H1 (cell line): ENCODE measurements around the gene ABHD14A. TPM values are rescaled to one million over a fixed set of nuclear protein-coding genes. Genes with fewer than 3 reads are reported as not detected.

Experiments
- CTCF ChIA-PET: fragments of 300-600 bp; sonication (Branson Sonifier 250); formaldehyde crosslinking; loops from one replicate; lab custom pipeline; 2021; ENCODE audit not compliant: partially characterized antibody; lab: Charles Lee
- POLR2A ChIA-PET: fragments of 300-600 bp; sonication (Branson Sonifier 250); formaldehyde crosslinking; loops from one replicate; lab custom pipeline; 2021; ENCODE audit warnings: inconsistent platforms; ENCODE audit not compliant: partially characterized antibody; lab: Charles Lee
- DNase-seq, 2 experiments: peaks; one replicate each; pipeline versions ENCODE4 v3.0.0 to v3.0.0-alpha.2; 2010 to 2022; ENCODE audit warnings: low spot score in 2 of 2, low read depth in 1 of 2, mixed read lengths in 1 of 2
- FAIRE-seq: peaks from 2 replicates; lab custom pipeline; 2011; peaks lifted over from hg19 to GRCh38; lab: Jason Lieb, UNC
- H2AFZ ChIP-seq: 2 replicates; pipeline ENCODE4 v1.8.1; 2012; ENCODE audit warnings: low read length, inconsistent platforms
- H2AK5ac ChIP-seq: 2 replicates; pipeline ENCODE4 v1.6.1; 2013; ENCODE audit warnings: low read depth, low read length
- H2BK120ac ChIP-seq: replicated peaks from 2 replicates; pipeline ENCODE3; 2013; ENCODE audit warnings: low read depth, low read length, inconsistent platforms
- H2BK12ac ChIP-seq: 2 replicates; pipeline ENCODE4 v1.6.1; 2013; ENCODE audit warnings: low read depth, low read length
- H2BK15ac ChIP-seq: 2 replicates; pipeline ENCODE4 v1.6.1; 2013; ENCODE audit warnings: low read length
- H2BK20ac ChIP-seq: 2 replicates; pipeline ENCODE4 v1.6.1; 2013; ENCODE audit warnings: low read length
- H2BK5ac ChIP-seq: 2 replicates; pipeline ENCODE4 v1.6.1; 2013; ENCODE audit warnings: low read depth, low read length
- H3K14ac ChIP-seq: 2 replicates; pipeline ENCODE4 v1.6.1; 2013; ENCODE audit warnings: inconsistent platforms; ENCODE audit not compliant: insufficient read length
- H3K18ac ChIP-seq: 2 replicates; pipeline ENCODE4 v1.6.1; 2013; ENCODE audit warnings: low read length; ENCODE audit errors: extremely low read depth
- H3K23ac ChIP-seq: 2 replicates; pipeline ENCODE4 v1.6.1; 2013; ENCODE audit warnings: inconsistent platforms; ENCODE audit not compliant: insufficient read length
- H3K23me2 ChIP-seq: 2 replicates; pipeline ENCODE4 v1.6.1; 2013; ENCODE audit warnings: low read depth, low read length
- H3K27ac ChIP-seq: 2 replicates; pipeline ENCODE4 v1.6.1; 2011; ENCODE audit warnings: low read depth, low read length, inconsistent platforms
- H3K27me3 ChIP-seq, 4 experiments: replicated peaks in 1 of 4; 1 replicate in 1 of 4; 2 replicates in 3 of 4; pipeline versions ENCODE4 v1.6.1 to v1.8.1; 2011 to 2013; ENCODE audit warnings: low read length in 3 of 4, mild to moderate bottlenecking in 3 of 4, inconsistent platforms in 2 of 4, mixed read lengths in 2 of 4, moderate library complexity in 1 of 4; ENCODE audit not compliant: control insufficient read depth in 3 of 4, insufficient read depth in 3 of 4; ENCODE audit errors: extremely low read depth in 1 of 4
- H3K36me3 ChIP-seq, 4 experiments: 2 replicates each; pipeline versions ENCODE4 v1.6.1 to v1.8.1; 2011 to 2013; ENCODE audit warnings: mild to moderate bottlenecking in 4 of 4, low read length in 3 of 4, moderate library complexity in 2 of 4, control low read depth in 1 of 4, inconsistent platforms in 1 of 4; ENCODE audit not compliant: insufficient read depth in 4 of 4, control insufficient read depth in 2 of 4
- H3K4ac ChIP-seq: replicated peaks from 2 replicates; pipeline ENCODE3; 2013; ENCODE audit warnings: low read length, low read depth, mixed read lengths, inconsistent platforms; ENCODE audit not compliant: insufficient read length
- H3K4me1 ChIP-seq, 4 experiments: replicated peaks in 1 of 4; 1 replicate in 1 of 4; 2 replicates in 3 of 4; pipeline versions ENCODE4 v1.6.1 to v1.8.1; 2011 to 2013; ENCODE audit warnings: low read length in 3 of 4, inconsistent platforms in 2 of 4, mixed read lengths in 1 of 4; ENCODE audit not compliant: insufficient read depth in 4 of 4, control insufficient read depth in 3 of 4
- H3K4me2 ChIP-seq, 2 experiments: 2 replicates each; pipeline versions ENCODE4 v1.6.1 to v1.8.1; 2011 to 2013; ENCODE audit warnings: low read depth in 2 of 2, low read length in 2 of 2, control low read depth in 1 of 2, inconsistent platforms in 1 of 2, mild to moderate bottlenecking in 1 of 2; ENCODE audit not compliant: insufficient read depth in 1 of 2
- H3K4me3 ChIP-seq, 4 experiments: fragments of 200-600, 300-600 bp in 1 of 4; sonication (generic), shearing (Covaris generic), sonication (Bioruptor Twin) in 1 of 4; 2 replicates each; pipeline versions ENCODE4 v1.5.1 to v1.8.1; 2011 to 2016; ENCODE audit warnings: low read length in 4 of 4, low read depth in 3 of 4, control low read depth in 2 of 4, inconsistent platforms in 2 of 4, mild to moderate bottlenecking in 2 of 4, mixed read lengths in 1 of 4, moderate library complexity in 1 of 4; ENCODE audit not compliant: insufficient read depth in 2 of 4; ENCODE audit errors: extremely low read depth in 1 of 4
- H3K56ac ChIP-seq: replicated peaks from 2 replicates; pipeline ENCODE3; 2013; ENCODE audit warnings: low read depth, mild to moderate bottlenecking, mixed read lengths, low read length, inconsistent platforms; ENCODE audit not compliant: insufficient read length
- H3K79me1 ChIP-seq: 2 replicates; pipeline ENCODE4 v1.6.1; 2013; ENCODE audit warnings: low read depth, low read length, control low read depth
- H3K79me2 ChIP-seq, 2 experiments: 2 replicates each; pipeline versions ENCODE4 v1.6.1 to v1.8.1; 2012 to 2013; ENCODE audit warnings: low read length in 2 of 2, mild to moderate bottlenecking in 2 of 2, inconsistent platforms in 1 of 2; ENCODE audit not compliant: insufficient read depth in 2 of 2, control insufficient read depth in 1 of 2
- H3K9ac ChIP-seq, 4 experiments: replicated peaks in 1 of 4; 1 replicate in 1 of 4; 2 replicates in 3 of 4; pipeline versions ENCODE4 v1.6.1 to v1.8.1; 2011 to 2013; ENCODE audit warnings: low read depth in 3 of 4, low read length in 3 of 4, control low read depth in 2 of 4, mild to moderate bottlenecking in 2 of 4, moderate library complexity in 2 of 4, inconsistent platforms in 1 of 4; ENCODE audit errors: extremely low read depth in 1 of 4
- H3K9me3 ChIP-seq, 2 experiments: 2 replicates each; pipeline versions ENCODE4 v1.6.1 to v1.8.1; 2012 to 2013; ENCODE audit warnings: mild to moderate bottlenecking in 2 of 2, moderate library complexity in 2 of 2, control low read depth in 1 of 2, inconsistent platforms in 1 of 2, low read depth in 1 of 2, low read length in 1 of 2, mixed read lengths in 1 of 2; ENCODE audit not compliant: insufficient read depth in 2 of 2
- H4K20me1 ChIP-seq, 2 experiments: replicated peaks in 1 of 2; 2 replicates each; pipeline versions ENCODE3 to v1.8.1; 2011 to 2013; ENCODE audit warnings: inconsistent platforms in 2 of 2, low read length in 2 of 2, mild to moderate bottlenecking in 1 of 2; ENCODE audit not compliant: insufficient read depth in 2 of 2, control insufficient read depth in 1 of 2
- H4K5ac ChIP-seq: 2 replicates; pipeline ENCODE4 v1.6.1; 2013; ENCODE audit warnings: low read length, low read depth, mixed read lengths, inconsistent platforms; ENCODE audit not compliant: insufficient read length
- H4K8ac ChIP-seq: 2 replicates; pipeline ENCODE4 v1.8.0; 2013; ENCODE audit warnings: mild to moderate bottlenecking, moderate library complexity, low read length, inconsistent platforms; ENCODE audit not compliant: insufficient read depth; ENCODE audit errors: extremely low read depth
- H4K91ac ChIP-seq: replicated peaks from 2 replicates; pipeline ENCODE3; 2013; ENCODE audit warnings: low read length, mixed read lengths, inconsistent platforms; ENCODE audit not compliant: insufficient read length
- CREB1 ChIP-seq: IDR thresholded peaks from 2 replicates; pipeline ENCODE4 v1.6.1; 2012; ENCODE audit warnings: inconsistent platforms
- NANOG ChIP-seq: IDR thresholded peaks from 2 replicates; pipeline ENCODE4 v1.6.1; 2011; ENCODE audit warnings: low read length, low read depth, mild to moderate bottlenecking, inconsistent platforms; ENCODE audit not compliant: insufficient read depth, poor library complexity, severe bottlenecking
- SRF ChIP-seq: IDR thresholded peaks from 2 replicates; pipeline ENCODE4 v1.6.1; 2011; ENCODE audit warnings: mild to moderate bottlenecking, low read depth, low read length, moderate library complexity
- YY1 ChIP-seq: IDR thresholded peaks from 2 replicates; pipeline ENCODE4 v1.6.1; 2011; ENCODE audit warnings: low read depth, mild to moderate bottlenecking, low read length
- WGBS, 2 experiments: shearing (Covaris generic) in 1 of 2; methylation state at CpG; one replicate each; pipeline versions ENCODE4 v1.1.6 to v1.1.7; 2013 to 2015; ENCODE audit warnings: low lambda C conversion rate in 2 of 2, mixed read lengths in 2 of 2, inconsistent platforms in 1 of 2, low coverage in 1 of 2, missing lambda C conversion rate in 1 of 2; ENCODE audit not compliant: insufficient replicate concordance in 2 of 2, insufficient coverage in 1 of 2, insufficient read length in 1 of 2; ENCODE audit errors: extremely low coverage in 1 of 2, missing lambda C conversion rate in 1 of 2; 5-methylcytosine and 5-hydroxymethylcytosine counted together
- polyA plus RNA-seq, 7 experiments: library from polyadenylated mRNA; depleted of rRNA in 3 of 7; stranded (reverse) in 5 of 7; unstranded in 2 of 7; fragments of >200 nt in 5 of 7; fragments of 200-250 nt in 2 of 7; gene quantifications; 1 replicate in 5 of 7; 2 replicates in 1 of 7; 4 replicates in 1 of 7; pipeline versions ENCODE4 v1.2.1 to v1.2.3, GENCODE V29; 2011 to 2013; ENCODE audit warnings: missing spikeins in 2 of 7, mixed read lengths in 2 of 7
- total RNA-seq: library from RNA; stranded (reverse); fragmentation: NEBNext Ultra II Directional; extraction: Animal tissue kit (Norgen Biotek cat#: 25700); gene quantifications from 2 replicates; pipeline ENCODE4 v1.2.1, GENCODE V29; 2021

The ABHD14A gene
- total and polyA plus RNA-seq, 2 of the 8 experiments (the other 6 are each of a cell fraction or from before 2014, with no cell fraction given): 4.6 to 9.8 TPM

GRCh38 chr3:51949121-51949520, 25.7 kb upstream of the ABHD14A start:
- TF ChIP-seq NANOG: no peak
- TF ChIP-seq YY1: no peak
- TF ChIP-seq CREB1: no peak
- no peak for TF ChIP-seq SRF
- TF ChIP-seq, all 59 proteins: peak for 0
- CTCF ChIA-PET: interaction anchor here (1.2 to 1.9 kb wide), 2 partner anchors 25 to 230 kb away, joined by 3 to 9 read pairs; partner anchors contain the start of gene ABHD14B
- Histone ChIP-seq H3K9ac (no peak overlapping the region), H4K5ac (no peak overlapping the region), H4K91ac (no peak overlapping the region), H3K4me3 (no peak overlapping the region), H2BK20ac (no peak overlapping the region), H3K4ac (no peak overlapping the region), H3K4me1 (no peaks in the 10 kb centered on the region), H3K18ac (no peak overlapping the region), H3K23me2 (no peaks in the 10 kb centered on the region), H2AFZ (no peak overlapping the region), H2BK15ac (no peak overlapping the region), H2BK12ac (no peak overlapping the region), H3K9me3 (no peaks in the 10 kb centered on the region), H3K27ac (no peak overlapping the region), H3K36me3 (no peaks in the 10 kb centered on the region), H3K27me3 (peaks cover under 1 to 15% (median 12%) of the 10 kb centered on the region in 4 experiments), H3K56ac (no peak overlapping the region), H3K14ac (no peak overlapping the region), H2AK5ac (no peak overlapping the region), H2BK120ac (no peak overlapping the region), H4K8ac (no peak overlapping the region), H3K79me2 (no peaks in the 10 kb centered on the region), H3K23ac (no peak overlapping the region), H3K79me1 (no peaks in the 10 kb centered on the region), H3K4me2 (no peak overlapping the region), H4K20me1 (no peaks in the 10 kb centered on the region), H2BK5ac (no peak overlapping the region)
- DNase-seq: no peak
- POLR2A ChIA-PET: interaction anchor here (1.0 to 15.7 kb wide), 3 partner anchors 17 to 44 kb away, joined by 3 to 148 read pairs (median 130); partner anchors contain the start of genes ABHD14B, PCBP4 and RPL29
- no peak for FAIRE-seq
- WGBS, 2 experiments: 95% methylated on average over 5 of the region's 5 CpGs; no CpG with 5 or more reads in 1 of the 2 experiments
